HL-60/S4 (cell line): ENCODE results near the gene PDE6G.
"Not testable (repeated sequence)": the region's sequence is repeated elsewhere in the genome, so short reads cannot be mapped to it uniquely, and the experiment has no call there.

ENCODE experiments used
- in situ Hi-C: fragments of 300-500 bp; cut with MboI; formaldehyde crosslinking; loops from 2 replicates; pipeline ENCODE4 v1.14.3; 2022; ENCODE audit warnings: low sequenced_read_pairs

Gene PDE6G

GRCh38 chr17:81687770-81688541 lies 31.6 kb upstream of the PDE6G start:
- in situ Hi-C loops: no loop called here

DNA sequence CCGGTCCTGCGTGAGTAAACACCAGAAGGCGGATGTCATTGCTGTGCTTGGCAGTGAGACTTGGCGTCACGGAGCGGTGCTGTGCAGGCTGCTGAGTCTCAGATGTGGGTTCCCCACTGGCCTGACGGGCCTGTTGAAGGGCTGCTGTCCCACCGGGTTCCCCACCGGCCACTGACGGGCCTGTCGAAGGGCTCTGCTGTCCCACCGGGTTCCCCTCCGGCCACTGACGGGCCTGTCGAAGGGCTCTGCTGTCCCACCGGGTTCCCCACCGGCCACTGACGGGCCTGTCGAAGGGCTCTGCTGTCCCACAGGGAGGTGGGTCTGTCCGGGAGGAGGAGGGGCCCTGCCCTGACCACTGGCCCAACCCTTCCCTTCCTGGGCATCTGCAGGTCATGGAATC lies 30.3 kb upstream of the PDE6G start:
- in situ Hi-C loops: no loop called here

DNA sequence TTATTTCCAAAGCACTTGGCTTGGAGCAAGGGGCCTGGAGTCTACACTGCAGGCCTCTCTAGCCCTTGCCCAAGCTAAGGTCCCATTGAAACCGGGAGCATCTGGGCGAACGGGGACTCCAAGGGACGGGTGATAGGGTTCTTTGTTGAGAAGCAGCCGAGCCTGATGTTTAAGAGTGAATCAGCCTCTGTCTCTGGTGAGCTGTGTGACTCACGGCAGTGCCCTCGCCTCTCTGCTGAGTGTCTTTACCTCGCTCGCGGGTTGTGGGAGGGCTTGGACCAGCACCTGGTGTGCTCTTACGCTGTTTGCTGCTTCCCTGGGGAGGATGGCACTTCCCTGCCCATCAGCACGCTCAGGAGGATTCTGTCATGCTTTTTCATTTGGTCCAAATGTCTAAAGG lies 28.8 kb upstream of the PDE6G start:
- in situ Hi-C loops: no loop called here

- in situ Hi-C loops: no loop called here
Observed at GRCh38 chr17:81684442-81684911, 28.1 kb upstream of the PDE6G start.

DNA sequence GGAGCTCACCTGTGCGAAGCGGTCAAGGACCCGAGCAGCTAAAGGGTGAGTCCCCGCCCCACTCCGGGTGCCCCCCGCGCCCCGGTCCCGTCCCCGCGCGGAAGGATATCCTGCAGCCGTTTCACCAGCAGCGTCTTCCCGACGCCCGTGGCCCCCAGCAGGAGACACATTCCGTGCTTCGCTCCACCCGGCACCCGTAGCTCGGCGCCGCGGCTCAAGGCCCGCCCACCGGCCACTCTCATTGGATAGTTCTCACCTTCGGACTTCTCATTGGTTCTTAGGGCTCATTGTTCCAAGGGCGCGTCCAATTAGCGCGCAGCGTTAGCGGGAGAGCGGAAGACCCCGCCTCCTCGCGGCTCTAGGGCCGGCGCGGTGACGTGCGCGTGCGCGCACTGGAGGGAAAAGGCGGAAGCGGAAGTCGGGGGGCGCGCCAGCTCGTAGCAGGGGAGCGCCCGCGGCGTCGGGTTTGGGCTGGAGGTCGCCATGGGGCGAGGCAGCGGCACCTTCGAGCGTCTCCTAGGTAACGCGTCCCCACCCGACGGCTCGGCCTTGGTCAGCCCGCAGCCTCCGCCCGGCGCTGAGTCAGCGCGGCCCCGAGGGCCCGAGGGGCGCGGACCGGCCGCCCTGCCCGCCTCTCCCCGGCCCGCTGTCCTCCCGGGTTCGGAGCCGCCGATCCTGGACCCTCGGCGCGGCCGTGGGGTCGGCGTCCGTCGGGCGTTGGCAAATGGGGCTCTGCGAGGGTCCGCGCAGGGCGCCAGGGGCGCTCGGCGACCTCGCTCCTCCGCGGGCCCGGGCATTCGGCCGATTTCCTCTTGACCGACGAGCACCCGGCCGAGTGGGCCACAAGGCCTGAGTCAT lies 27.5 kb upstream of the PDE6G start, which contains the start of the genes ARL16 and HGS:
Gene ARL16, minus strand, starts transcription at position 214 of the 858 bp plus-strand sequence. Its CDS starts 44 bp downstream, at position 170.
Gene HGS, plus strand, starts transcription at position 428 of the 858 bp plus-strand sequence. Its CDS starts 56 bp downstream, at position 484.
- in situ Hi-C loops: no loop called here

DNA sequence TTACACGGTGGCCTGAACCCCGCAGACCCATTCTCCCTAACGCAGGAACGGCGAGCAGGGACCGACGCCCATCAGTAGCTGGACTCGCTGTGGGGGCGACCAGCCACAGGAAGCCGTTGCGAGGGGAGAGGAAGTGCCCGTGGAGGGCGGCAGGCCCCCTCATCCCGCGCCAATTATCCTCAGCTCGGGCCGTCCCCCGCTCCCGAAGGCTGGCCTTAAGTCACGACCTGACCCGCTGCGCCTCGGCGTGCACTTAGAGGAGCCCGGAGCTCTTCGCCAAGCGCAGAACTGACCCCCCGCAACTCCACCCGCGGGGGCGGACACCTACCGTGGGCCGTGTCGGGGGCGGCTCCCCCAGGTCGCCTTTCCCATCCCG lies 26.9 kb upstream of the PDE6G start:
- in situ Hi-C loops: no loop called here

- in situ Hi-C loops: no loop called here
Observed at GRCh38 chr17:81682565-81683207, 26.3 kb upstream of the PDE6G start.

- in situ Hi-C loops: no loop called here
Observed at GRCh38 chr17:81681672-81682071, 25.3 kb upstream of the PDE6G start.

DNA sequence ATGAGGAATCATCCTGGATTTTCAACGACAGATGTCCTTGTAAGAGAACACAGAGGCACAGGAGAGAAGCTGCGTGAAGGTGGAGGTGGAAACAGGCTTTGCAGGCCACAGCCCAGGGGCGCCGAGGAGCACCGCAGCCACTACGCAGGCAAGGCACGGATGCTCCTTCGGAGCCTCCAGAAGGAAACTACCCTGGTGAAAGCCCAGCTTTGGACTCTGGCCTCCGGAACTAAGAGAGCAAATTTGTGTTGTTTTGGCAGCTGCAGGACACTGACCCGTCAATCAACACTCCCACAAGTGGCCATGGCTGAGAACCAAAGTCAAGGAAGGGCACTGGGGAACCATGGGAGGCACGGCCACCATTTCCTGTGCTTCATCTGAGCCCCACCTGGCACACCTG lies 23.8 kb upstream of the PDE6G start:
- in situ Hi-C loops: no loop called here

GRCh38 chr17:81676906-81677305 lies 20.6 kb upstream of the PDE6G start:
- in situ Hi-C loops: no loop called here

DNA sequence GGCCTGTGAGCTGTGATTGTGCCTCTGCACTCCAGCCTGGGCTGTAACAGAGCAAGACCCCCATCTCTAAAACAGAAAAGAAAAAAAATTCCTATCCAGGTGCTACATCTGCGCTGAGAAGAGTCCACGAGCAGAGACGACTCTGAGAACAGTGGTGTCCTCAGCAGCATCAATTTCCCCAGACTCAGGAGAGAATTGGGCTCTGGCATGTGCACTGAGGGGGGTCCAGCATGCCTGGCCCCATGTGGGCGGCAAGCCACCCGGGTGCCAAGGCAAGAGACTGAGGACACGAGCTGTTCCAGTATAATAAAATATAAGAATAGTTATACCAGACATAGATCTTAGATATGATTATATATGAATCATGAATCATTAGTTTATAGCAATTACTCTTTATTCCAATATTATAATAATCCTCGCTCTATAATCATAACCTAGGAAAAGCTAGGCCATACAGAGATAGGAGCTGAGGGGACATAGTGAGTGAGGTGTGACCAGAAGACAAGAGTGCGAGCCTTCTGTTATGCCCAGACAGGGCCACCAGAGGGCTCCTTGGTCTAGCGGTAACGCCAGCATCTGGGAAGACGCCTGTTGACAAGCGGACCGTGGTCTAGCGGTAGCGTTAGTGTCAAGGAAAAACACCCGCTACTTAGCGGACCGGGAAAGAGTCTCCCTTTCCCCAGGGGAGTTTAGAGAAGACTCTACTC lies 19.3 kb upstream of the PDE6G start:
- in situ Hi-C loops: not testable (repeated sequence)

GRCh38 chr17:81673561-81674258 lies 17.4 kb upstream of the PDE6G start:
- in situ Hi-C loops: no loop called here

GRCh38 chr17:81672954-81673353 lies 16.6 kb upstream of the PDE6G start:
- in situ Hi-C loops: no loop called here

- in situ Hi-C loops: no loop called here
Observed at GRCh38 chr17:81672504-81672903, 16.2 kb upstream of the PDE6G start.

GRCh38 chr17:81667754-81668153 lies 11.4 kb upstream of the PDE6G start:
- in situ Hi-C loops: no loop called here

GRCh38 chr17:81666342-81667191 lies 10.2 kb upstream of the PDE6G start, which contains the start of the genes CCDC137 and OXLD1:
TSS of gene CCDC137 (plus strand) at chr17:81666737. CDS start at chr17:81666767, 30 bp downstream.
TSS of gene OXLD1 (minus strand) at chr17:81666605. CDS start at chr17:81666577, 28 bp downstream.
- in situ Hi-C loops: no loop called here

DNA sequence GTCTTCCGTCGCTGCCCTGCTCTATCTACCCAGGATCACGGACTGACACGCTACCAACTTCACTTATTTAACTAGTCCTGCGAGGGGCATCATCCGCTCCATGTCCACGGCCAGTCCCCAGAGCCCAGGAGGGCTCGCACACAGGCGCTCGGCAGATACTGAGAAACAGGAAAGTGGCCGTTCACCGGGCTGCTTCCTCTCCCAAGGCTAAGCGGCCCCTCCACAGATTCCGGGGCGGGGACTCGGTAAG lies 9.7 kb upstream of the PDE6G start:
- in situ Hi-C loops: no loop called here

- in situ Hi-C loops: no loop called here
Observed at GRCh38 chr17:81665205-81666091, 9.1 kb upstream of the PDE6G start.
